ENCODE data around the gene SYT8. TPM values are rescaled to one million over a fixed set of nuclear protein-coding genes. Genes with fewer than 3 reads are reported as not detected.

The SYT8 gene
- total and polyA plus RNA-seq, 2 of the 8 experiments (the other 6 are each of a cell fraction or from before 2014, with no cell fraction given), result not detected

DNA sequence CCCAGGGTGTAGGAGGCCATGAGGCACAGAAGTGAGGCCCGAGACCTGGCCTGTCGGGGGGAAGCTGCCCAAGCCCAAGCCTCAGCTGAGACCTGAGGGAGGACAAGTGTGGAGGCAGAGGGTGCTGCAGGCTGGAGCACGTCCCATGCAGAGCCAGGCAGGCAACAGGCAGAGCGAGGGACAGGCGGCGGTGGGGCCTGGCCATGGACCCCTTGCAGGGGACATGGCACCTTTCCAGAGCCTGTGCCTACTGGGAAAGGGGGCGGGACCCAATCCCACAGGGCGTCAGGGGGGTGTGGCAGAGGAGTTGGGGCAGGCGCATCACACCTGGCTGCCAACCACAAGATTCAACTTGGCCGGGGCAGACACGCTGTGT, 8.3 kb downstream of the SYT8 start:
- CTCF ChIA-PET (ENCODE audit: partially characterized antibody), result interaction anchor here (0.9 to 3.7 kb wide), 5 partner anchors 10 to 313 kb away, joined by 3 to 34 read pairs (median 4); no protein-coding TSS in a partner anchor
- FAIRE-seq, result no peak

More for the DNA sequence above, 8.3 kb downstream of the SYT8 start:
- no peak overlapping the region for H2BK20ac ChIP-seq (ENCODE audit: low read length)
- no peak overlapping the region for H3K14ac ChIP-seq (ENCODE audit: insufficient read length)
- H3K27ac ChIP-seq (ENCODE audit: low read depth, low read length), result no peak overlapping the region
- no peak overlapping the region for H3K23ac ChIP-seq (ENCODE audit: insufficient read length)
- no peak overlapping the region for H2AFZ ChIP-seq (ENCODE audit: low read length)
- POLR2A ChIA-PET (ENCODE audit: partially characterized antibody), result interaction anchor here (0.6 kb wide), 1 partner anchor 279 kb away, joined by 3 read pairs; no protein-coding TSS in a partner anchor
- H3K27me3 ChIP-seq (replicated peaks in 1 of 4; ENCODE audit: control insufficient read depth in 3 of 4, extremely low read depth in 1 of 4, insufficient read depth in 3 of 4, low read length in 3 of 4), result no peaks in the 10 kb centered on the region
- H4K5ac ChIP-seq (ENCODE audit: insufficient read length, low read depth, low read length), result no peak overlapping the region
- DNase-seq (ENCODE audit: low read depth in 1 of 2, low spot score in 2 of 2), result no peak
- H2AK5ac ChIP-seq (ENCODE audit: low read depth, low read length), result no peak overlapping the region; the same call in 1 of the 2 replicates
- H3K23me2 ChIP-seq (ENCODE audit: low read depth, low read length), result no peaks in the 10 kb centered on the region
- H3K4me3 ChIP-seq (ENCODE audit: extremely low read depth in 1 of 4, insufficient read depth in 2 of 4, low read depth in 3 of 4, low read length in 4 of 4), result no peak overlapping the region
- TF ChIP-seq TBP (IDR thresholded peaks at IDR 0.05; ENCODE audit: low read depth, low read length) (no peak), SP1 (IDR thresholded peaks at IDR 0.05; ENCODE audit: low read depth, low read length) (no peak)
- H4K8ac ChIP-seq (ENCODE audit: extremely low read depth, insufficient read depth, low read length), result no peak overlapping the region; the same call in 1 of the 2 replicates
- peaks cover 0 to 3% (median 0%) of the 10 kb centered on the region in 4 experiments; a peak in 1 of 7 replicates for H3K4me1 ChIP-seq (replicated peaks in 1 of 4; ENCODE audit: control insufficient read depth in 3 of 4, insufficient read depth in 4 of 4, low read length in 3 of 4)
- no peak overlapping the region for H3K56ac ChIP-seq (replicated peaks; ENCODE audit: insufficient read length, low read depth, low read length)
- no peaks in the 10 kb centered on the region for H3K79me2 ChIP-seq (ENCODE audit: control insufficient read depth in 1 of 2, insufficient read depth in 2 of 2, low read length in 2 of 2)
- no peak overlapping the region for H2BK120ac ChIP-seq (replicated peaks; ENCODE audit: low read depth, low read length)
- no peak overlapping the region for H2BK12ac ChIP-seq (ENCODE audit: low read depth, low read length)
- no peaks in the 10 kb centered on the region for H3K79me1 ChIP-seq (ENCODE audit: low read depth, low read length)
- H3K4me2 ChIP-seq (ENCODE audit: insufficient read depth in 1 of 2, low read depth in 2 of 2, low read length in 2 of 2), result no peak overlapping the region
- H3K4ac ChIP-seq (replicated peaks; ENCODE audit: insufficient read length, low read depth, low read length), result no peak overlapping the region
- no peaks in the 10 kb centered on the region for H3K36me3 ChIP-seq (ENCODE audit: control insufficient read depth in 2 of 4, insufficient read depth in 4 of 4, low read length in 3 of 4)
- H3K9ac ChIP-seq (replicated peaks in 1 of 4; ENCODE audit: extremely low read depth in 1 of 4, low read depth in 3 of 4, low read length in 3 of 4), result no peak overlapping the region
- H4K20me1 ChIP-seq (replicated peaks in 1 of 2; ENCODE audit: control insufficient read depth in 1 of 2, insufficient read depth in 2 of 2, low read length in 2 of 2), result no peaks in the 10 kb centered on the region
- H2BK15ac ChIP-seq (ENCODE audit: low read length), result no peak overlapping the region
- H2BK5ac ChIP-seq (ENCODE audit: low read depth, low read length), result no peak overlapping the region
- H4K91ac ChIP-seq (replicated peaks; ENCODE audit: insufficient read length, low read length), result no peak overlapping the region
- no peak overlapping the region for H3K18ac ChIP-seq (ENCODE audit: extremely low read depth, low read length)
- H3K9me3 ChIP-seq (ENCODE audit: insufficient read depth in 2 of 2, low read depth in 1 of 2, low read length in 1 of 2), result no peaks in the 10 kb centered on the region
- 93% methylated on average over 7 of the region's 11 CpGs; no CpG with 5 or more reads in 1 of the 2 experiments for WGBS, 2 experiments (ENCODE audit: extremely low coverage in 1 of 2, insufficient coverage in 1 of 2, insufficient read length in 1 of 2, insufficient replicate concordance in 2 of 2, low coverage in 1 of 2, low lambda C conversion rate in 2 of 2, missing lambda C conversion rate in 1 of 2)
